Measurements from ENCODE around the gene LPAR1.
"Not testable (repeated sequence)": the region's sequence is repeated elsewhere in the genome, so short reads cannot be mapped to it uniquely, and the experiment has no call there.

LPAR1 gene, protein sequence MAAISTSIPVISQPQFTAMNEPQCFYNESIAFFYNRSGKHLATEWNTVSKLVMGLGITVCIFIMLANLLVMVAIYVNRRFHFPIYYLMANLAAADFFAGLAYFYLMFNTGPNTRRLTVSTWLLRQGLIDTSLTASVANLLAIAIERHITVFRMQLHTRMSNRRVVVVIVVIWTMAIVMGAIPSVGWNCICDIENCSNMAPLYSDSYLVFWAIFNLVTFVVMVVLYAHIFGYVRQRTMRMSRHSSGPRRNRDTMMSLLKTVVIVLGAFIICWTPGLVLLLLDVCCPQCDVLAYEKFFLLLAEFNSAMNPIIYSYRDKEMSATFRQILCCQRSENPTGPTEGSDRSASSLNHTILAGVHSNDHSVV

DNA sequence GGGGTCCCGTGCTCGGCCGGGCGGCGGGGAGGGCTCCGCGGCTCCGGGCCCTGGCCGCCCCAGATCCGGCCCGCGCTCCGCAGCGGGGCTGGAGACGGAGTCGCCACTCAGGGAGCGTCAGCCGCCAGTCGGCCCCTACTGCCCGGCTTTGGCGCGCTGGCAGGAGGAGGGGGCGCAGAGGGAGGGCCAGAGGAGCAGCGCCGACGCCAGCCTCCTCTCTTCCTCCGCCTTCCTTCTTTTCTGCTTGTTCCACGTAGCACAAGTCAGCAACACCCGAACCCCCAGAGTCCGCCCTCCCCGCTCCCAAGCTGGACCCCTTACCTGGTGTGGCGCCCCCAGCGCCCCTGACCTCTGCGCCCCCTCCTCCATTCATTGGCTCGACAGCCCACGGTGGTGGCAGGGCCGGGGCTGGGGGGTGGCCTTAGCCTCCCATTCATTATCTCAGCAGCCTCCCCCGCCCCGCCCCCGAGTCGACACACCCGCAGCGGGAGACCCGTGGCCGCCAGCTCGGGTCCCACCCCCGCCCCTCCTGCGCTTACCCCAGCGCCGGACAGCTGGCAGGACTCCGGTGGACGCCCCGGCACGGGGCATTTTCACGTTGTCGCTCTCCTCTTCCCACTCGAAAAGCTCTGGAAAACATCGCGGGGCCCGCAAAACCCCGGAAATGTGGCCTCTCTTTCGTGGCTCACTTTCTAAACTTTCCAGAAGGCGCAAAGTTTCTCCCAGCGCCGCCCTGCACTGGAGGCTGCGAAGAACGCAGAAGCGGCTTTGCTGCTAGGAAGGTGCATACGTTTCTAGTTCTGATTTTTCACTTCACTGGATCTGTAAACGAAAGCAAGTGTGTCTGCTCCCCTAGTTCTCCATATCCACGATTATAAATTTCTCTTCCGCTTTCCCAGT lies at the start of gene LPAR1:
Gene LPAR1 (minus strand): TSS at position 140 of the 900 bp plus-strand sequence. CDS start 66,353 bp downstream, outside the sequence.
- DNase-seq = no peak

DNA sequence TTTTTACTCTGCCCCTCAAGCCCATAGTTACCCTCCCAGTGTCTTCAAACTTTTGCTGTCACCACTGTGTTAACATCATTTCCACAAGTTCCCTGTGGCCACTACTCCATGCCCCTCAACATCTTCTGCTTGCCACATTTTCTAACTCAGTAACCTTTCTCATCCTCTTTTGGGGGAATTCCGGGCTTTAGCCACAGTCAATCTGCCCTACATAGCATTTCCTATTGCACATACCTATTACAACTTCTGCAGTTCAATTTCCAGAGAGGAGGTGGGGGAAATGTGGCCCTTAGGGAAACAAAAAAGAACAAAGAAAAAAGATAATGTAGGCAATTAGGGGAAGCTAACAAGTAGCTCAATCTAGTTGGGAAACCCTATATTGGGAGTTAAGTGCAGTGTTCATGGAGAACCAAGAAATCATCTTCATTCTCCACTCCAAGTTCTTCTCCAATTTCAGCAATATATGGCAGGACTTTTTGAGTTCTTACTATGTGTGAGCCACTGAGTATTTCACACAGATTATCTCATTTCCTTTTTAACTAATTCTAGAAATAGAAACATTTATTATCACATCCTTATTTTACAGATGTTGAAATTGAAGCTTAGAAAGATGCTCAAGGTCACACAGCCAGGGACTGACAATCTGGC lies 40.2 kb upstream of the LPAR1 start:
- no peak for DNase-seq

DNA sequence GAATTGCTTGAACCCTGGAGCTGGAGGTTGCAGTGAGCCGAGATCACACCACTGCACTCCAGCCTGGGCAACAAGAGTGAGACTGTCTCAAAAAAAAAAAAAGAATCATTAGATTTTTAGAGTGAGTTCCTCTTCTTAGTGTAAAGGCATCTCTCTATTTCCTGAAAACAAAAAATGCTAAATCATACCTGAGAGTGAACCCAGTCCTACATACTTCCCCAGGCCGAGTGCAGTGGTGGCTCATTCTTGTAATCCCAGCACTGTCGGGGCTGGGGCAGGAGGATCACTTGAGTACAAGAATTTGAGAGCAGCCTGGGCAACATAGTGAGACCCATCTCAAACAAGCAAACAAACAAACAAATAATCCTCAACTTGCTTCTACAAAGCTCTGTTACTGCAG lies 38.2 kb upstream of the LPAR1 start:
- no peak for DNase-seq

DNA sequence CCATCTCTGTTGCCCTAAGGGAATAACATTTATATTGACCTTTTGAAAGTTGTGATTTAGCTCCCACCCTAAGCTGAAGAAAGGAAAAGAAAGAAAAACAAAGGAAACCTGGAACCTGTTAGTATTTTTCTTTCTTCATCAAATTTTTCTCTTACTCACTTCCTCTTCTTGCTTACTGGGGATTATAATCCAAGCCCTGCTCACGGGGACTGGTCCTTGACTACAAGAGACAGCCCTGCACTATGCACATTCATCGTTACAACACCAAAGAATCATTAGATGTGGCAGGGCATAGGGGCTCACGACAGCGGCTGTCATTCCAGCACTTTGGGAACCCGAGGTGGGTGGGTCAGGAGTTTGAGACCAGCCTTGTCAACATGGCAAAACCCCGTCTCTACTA lies 37.8 kb upstream of the LPAR1 start:
- no peak for DNase-seq

DNA sequence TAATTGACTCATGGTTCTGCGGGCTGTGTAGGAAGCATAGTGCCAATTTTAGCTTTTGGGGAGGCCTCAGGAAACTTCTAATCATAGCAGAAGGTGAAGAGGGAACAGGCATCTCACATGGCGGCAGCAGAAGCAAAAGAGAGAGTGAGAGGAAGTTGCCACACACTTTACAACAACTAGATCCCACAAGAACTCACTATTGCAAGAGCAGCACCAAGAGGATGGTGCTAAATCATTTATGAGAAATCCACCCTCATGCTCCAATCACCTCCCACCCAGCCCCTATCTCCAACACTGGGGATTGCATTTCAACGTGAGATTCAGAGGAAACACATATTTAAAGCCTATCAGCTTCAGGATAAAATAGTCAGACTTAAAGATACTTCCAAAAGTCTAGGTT lies 36.1 kb upstream of the LPAR1 start:
- no peak for DNase-seq

DNA sequence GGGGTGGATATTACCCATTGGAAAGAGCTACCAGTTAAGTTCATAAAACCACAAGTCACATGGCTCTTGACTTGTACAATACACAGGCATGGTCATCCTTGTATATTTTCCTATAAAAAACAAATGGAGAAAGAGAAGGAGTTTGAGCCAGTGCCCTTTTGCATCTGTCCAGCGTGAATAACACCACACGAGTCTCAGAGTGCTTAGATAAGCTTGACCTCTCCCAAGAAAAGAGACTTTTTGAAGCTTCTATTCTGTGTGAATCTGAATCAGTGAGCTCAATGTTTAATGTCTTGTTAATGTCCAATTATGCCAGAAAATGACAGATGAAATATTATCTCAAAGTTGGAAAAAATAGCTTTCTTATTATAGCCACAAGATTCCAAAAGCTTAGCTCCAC lies 30.9 kb upstream of the LPAR1 start:
- DNase-seq = no peak

DNA sequence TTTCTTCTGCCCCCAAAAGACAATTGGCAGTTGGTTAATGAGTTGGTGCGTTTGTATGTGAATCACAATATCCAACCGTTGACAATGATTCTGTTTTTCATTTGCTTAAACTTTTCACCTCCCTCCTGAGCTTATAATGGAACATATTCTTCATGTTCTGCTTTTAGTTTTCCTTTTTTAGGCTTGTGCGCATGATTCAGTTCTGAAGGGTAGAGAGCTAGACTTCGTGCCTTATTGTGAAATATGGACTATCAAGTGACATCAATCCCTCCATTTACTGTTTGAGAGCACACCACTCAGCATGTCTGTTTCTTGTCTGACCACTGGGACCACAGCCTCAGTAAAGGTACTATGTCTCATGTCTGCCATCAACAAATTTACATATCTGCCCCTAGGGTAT lies 30.5 kb upstream of the LPAR1 start:
- no peak for DNase-seq

DNA sequence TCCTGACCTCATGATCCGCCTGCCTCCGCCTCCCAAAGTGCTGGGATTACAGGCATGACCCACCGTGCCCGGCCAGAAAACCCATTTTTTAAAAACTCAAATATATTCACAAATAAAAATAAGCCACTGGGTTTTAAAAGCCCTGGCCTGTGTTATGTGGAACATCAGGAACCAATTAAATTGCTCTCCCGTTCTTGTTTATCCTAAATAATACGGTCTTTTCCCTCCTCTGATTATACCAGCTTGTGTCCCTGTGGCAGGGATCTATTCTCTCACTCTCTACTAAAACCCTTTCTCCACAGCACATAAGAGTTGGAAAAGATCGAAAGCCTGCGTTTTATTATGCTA lies 30.1 kb upstream of the LPAR1 start:
- no peak for DNase-seq

DNA sequence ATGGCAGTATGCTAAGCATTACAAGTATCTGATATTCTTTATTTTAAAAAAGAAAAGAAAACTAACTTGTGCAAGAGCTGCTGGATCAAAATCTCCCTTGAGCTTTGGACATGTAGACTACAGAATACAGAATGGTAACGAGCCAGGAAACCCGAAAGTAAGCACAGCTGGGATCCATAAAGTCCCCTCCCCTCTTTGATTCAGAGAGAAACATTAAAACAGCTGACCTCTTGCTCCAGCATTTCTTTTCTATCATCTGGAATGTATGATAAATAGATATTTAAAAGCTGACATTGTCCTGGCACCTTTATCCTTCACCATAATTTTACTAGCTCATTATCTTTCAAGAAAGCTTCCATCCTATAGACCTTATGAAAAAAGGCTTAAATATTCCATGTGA lies 28.2 kb upstream of the LPAR1 start:
- no peak for DNase-seq

DNA sequence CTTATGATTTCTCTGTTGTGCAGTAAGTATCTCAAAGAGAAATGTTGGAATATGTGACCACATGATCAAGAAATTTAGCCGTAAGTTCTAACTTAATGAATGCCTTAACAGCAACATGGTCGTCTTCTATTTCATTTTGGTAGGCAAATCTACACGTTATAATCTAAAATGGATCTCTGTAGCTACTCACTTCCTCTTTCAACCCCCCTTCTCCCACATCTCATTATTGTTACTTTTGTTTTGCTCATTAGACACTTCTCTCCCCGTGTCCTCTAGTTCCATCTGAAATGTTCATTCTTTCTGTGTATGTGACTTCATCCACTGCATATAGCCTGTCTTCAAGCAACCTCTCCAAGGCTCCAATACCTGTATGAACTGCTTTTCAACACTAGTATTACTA lies 27.1 kb upstream of the LPAR1 start:
- DNase-seq = no peak

DNA sequence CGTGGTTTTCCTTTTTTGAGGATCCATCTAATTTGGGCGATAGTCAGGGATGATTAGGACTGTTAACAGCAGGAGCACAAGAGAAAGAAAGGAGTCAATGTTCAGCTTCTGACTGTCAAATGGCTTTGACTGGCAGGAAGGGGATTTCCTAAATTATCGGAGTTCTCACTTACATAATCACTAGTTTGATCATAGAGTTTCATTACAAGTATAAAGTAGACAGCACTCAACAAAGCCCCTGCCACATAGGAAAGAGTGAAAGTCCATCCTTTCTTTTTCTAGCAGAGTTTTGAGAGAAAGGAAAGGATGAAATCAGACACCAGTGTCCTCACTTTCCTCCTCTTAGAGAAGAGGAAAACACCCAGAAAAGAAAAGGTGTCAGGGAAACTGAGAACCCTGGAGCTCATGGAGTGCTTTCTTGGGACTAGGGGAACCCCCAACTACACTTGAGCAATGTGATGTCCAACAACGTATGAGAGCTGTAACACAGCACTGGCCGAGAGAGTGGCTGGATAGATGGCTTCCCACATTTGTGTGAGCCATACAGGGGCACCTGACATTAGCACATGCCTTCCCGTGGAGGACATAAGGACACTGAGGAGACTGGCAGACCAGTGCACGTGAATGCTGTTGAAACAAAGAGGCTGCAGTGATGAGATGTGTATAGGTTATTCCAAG lies 26.0 kb upstream of the LPAR1 start:
- no peak for DNase-seq

DNA sequence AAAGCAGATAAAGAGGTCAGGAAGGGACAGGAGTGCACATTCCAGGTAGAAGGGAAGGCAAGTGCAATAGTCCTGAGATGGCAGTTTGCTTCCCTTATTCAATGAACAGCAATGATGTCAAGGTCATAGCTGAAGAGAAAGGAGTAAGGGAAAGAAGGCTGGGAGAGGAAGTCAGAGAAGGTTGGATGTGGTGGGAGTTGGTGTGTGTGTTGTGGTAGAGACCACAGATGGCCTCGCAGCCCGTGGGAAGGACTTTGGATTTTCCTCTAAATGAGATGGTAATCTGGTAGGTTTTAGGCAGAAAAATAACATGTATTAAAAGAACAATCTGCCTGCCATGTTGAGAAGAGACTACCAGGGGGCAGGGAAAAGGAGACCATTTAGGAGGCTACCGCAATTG lies 25.1 kb upstream of the LPAR1 start:
- no peak for DNase-seq

DNA sequence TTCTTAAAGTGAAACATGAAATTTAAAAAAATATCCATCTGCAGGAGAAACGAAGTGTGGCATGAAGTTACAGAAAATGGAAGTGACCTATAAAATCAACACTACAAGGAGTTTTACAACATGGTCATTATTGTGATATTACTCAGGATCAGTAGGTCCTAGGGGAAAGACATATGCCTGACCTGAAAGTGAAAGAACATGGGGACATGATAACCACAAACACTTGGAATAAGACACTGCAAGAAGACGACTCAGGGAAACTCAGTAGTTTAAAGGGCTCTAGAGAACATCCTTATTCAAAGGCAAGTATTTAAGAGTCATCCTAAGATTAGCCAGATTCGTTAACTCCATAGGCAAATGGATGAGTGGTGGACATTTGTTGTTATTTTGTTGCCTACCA lies 19.9 kb upstream of the LPAR1 start:
- no peak for DNase-seq

DNA sequence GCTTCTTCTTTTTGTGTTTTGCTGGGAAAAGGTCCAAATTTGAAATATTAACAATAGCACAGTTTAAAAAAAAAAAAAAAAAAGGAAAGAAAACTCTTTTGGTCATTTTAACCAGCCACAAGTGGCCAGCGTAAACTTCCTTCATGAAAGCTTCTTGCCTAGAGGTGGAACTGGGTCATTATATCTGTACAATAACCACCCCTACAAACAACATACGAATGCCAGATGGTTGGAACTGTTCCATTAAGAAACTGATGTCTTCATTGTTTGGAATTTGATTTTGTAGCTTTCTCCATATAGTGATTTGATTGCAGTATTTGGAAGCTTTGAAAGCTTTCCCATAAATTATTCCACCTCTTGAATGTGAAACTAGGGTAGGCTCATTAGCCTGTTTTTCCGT lies 18.3 kb upstream of the LPAR1 start:
- DNase-seq = no peak

DNA sequence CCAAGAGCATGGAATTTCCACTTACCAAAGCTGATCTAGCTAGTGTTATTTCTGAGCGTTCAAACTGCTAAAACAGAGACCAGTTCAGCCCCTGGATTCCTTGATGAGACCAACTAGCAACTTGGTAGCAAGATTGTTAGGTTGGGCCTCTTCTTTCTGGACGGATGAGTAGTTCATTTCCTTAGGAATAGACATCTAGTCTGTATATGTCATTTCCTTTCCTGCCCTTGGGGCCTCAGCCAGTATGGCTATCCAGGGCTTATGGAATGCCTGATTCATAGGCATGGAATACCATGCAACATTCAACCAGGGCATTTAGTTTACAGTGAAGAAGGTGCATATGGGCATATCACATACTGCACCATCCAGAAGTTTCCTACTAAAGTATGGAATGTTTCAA lies 14.5 kb upstream of the LPAR1 start:
- no peak for DNase-seq

DNA sequence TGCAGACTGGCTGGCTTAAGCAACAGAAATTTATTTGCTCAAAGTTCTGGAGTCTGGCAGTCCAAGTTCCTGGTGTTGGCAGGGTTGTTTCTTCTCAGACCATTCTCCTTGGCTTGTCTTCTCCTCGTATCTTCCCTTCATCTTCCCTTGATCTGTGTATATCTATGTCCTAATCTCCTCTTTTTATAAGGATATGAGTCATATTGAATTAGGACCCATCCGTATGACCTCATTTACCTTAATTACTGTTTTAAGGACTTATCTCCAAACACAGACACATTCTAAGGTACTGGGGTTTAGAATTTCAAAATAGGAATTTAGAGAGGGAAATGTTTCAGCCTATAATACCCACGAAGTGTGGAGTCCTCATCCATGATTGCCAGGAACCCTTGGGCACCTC lies 13.1 kb upstream of the LPAR1 start:
- no peak for DNase-seq

DNA sequence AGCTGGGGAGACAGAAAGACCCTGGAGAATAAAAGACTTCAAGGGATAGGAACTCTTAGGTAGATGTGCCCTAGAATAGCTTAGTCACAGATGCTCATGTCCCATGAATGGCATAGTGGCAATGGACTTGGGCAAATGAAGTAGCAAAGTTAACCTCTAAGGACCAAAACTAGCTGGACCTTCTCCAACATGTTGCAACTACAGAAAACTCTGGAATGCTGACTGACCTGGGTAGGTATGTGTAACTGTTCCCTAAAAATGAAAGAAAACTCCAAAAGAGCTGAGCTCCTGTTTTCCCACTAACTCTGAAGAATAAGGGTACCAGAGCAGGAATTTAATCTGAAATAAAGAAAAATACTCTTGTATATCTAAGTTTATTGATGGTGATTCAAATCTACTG lies 12.5 kb upstream of the LPAR1 start:
- no peak for DNase-seq

DNA sequence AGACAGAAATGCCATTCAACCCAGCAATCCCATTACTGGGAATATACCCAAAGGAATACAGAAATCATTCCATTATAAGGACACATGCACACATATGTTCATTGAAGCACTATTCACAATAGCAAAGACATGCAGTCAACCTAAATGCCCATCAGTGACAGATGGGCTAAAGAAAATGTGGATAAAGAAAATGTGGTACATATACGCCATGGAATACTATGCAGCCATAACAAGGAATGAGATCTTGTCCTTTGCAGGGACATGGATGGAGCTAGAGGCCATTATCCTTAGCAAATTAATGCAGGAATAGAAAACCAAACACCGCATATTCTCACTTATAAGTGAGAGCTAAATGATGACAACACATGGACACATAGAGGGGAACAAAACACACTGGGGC lies 9.0 kb upstream of the LPAR1 start:
- not testable (repeated sequence) for DNase-seq

DNA sequence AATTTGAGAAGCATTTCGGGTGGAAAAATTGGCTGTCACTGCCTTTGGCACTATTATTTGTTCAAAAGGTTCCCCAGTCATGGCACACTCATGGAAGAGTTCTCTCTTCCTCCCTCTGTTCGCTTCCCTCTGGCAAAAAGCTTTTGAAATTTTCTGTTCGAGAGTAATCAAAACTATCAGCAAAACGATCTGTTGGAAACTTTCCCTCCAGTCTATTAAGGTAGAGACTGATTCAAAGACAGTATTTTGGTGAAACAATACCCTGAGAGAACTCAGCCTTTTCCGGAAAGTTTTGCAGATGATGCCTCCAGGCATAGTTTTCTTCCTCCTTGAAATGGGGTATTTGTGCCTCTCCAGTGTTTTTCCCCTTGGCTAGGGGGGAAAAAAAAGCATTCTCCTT lies 3.6 kb upstream of the LPAR1 start:
- DNase-seq = no peak

DNA sequence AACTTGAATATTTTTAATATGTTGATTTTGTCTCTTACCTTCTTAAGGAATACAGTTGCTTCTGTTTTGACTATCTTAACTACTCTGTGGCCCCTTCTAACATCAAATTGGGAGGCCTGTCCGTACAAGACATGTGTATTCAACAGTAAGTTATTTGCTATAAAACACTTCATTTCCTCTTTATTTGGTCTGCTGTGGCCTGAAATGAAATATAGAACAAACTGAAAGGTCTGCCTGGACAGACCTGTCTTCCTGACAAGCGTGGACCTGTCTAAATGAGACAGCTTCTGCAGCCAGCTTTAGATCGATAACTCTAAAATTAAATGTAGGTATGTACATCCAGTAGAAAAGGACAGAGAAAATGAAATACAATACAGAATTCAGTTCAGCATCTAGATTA lies 2.2 kb upstream of the LPAR1 start:
- DNase-seq = no peak

DNA sequence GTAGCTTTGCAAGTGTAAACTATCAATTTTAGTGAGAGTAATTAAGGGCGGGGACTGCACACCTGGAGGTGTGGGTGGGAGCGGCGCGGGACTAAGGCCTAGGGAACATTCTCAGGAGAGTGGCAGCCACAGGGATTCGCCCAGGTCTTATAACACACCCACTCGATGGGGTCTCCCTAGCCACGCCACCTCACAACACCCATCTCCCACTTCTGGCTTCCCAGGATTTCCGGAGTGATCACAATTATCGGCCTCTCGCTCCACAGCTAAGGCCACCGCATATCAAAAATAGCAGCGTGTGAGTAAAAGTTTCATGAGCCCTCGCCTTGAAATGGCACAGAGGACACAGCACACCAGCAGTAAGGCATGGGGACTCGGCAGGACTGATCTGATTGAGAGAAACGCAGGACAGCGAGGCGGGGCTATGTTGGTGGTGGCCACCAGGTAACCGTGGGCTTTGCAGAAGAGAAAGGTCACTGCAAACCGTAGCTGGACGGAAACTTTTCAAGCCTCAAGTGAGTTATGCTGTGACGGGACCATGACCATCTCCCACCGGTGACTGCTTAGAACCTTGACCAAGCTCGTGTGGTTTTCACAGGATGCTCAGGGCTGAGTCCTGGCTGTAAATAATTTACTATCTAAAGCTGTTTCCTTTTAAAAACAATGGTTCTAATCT lies 1.1 kb upstream of the LPAR1 start:
- no peak for DNase-seq

DNA sequence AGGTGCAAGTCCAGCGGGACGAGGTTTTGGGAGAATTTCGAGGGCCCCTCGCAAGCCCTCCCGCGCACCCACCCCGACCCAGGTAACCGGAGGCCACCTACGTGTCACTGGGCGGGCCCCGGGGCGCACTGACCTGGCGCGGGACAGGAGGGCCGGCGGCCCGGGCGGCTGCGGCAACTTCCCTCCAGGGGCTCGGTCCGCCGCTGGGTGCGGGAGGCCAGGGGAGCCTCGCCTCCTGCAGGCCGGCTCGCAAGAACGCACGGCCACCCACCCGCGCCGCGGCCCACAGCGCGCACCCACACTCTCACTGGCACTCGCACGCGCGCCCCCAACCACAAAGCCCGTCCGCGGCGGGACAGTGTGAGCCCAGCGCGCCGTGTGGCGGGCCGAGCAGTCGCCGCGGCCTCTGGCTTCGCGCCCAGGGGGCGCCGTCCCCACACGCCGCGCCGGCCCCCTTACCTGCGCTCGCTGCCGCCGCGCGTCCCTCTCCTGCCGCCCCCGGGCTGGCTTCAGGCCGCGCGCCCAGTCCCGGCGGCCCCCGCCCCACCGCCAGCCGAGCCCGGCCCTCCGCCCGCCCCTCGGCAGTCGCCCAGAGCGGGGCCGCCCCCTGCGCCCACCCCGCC lies 451 bp downstream of the LPAR1 start:
- DNase-seq = no peak
